Immature natural killer cell (primary cell): ENCODE measurements around the gene ECPAS. TPM values are rescaled to one million over a fixed set of nuclear protein-coding genes. Genes with fewer than 3 reads are reported as not detected.
A peak's percentile ranks its signal among the peaks of the same experiment; 100 is the strongest.
"Not testable (repeated sequence)": the region's sequence is repeated elsewhere in the genome, so short reads cannot be mapped to it uniquely, and the experiment has no call there.

Experiments used
- DNase-seq, 3 donors: peaks; one replicate each; pipeline ENCODE4 v3.0.0; 2022; ENCODE audit warnings: mixed read lengths in 1 of 3
- H3K27ac Mint-ChIP-seq, 6 donors: one replicate each; pipeline ENCODE4 v1.8.0; 2020; ENCODE audit warnings: mixed read lengths in 6 of 6, mild to moderate bottlenecking in 5 of 6, inconsistent platforms in 4 of 6, moderate library complexity in 3 of 6
- H3K27me3 Mint-ChIP-seq, 3 donors: one replicate each; pipeline ENCODE4 v1.8.0; 2020 to 2021; ENCODE audit warnings: low read depth in 3 of 3, mild to moderate bottlenecking in 3 of 3, mixed read lengths in 3 of 3, moderate library complexity in 3 of 3, inconsistent platforms in 1 of 3
- H3K36me3 Mint-ChIP-seq, 3 donors: one replicate each; pipeline ENCODE4 v1.8.0; 2020; ENCODE audit warnings: mixed read lengths in 3 of 3, inconsistent platforms in 2 of 3, mild to moderate bottlenecking in 2 of 3
- H3K4me1 Mint-ChIP-seq, 2 donors: one replicate each; pipeline ENCODE4 v1.8.0; 2020; ENCODE audit warnings: inconsistent platforms in 2 of 2, mild to moderate bottlenecking in 2 of 2, mixed read lengths in 2 of 2, moderate library complexity in 1 of 2
- H3K4me3 Mint-ChIP-seq, 5 donors: one replicate each; pipeline ENCODE4 v1.8.0; 2020; ENCODE audit warnings: mild to moderate bottlenecking in 5 of 5, mixed read lengths in 5 of 5, inconsistent platforms in 3 of 5, moderate library complexity in 3 of 5
- H3K9me3 Mint-ChIP-seq, 6 donors: one replicate each; pipeline ENCODE4 v1.8.0; 2020; ENCODE audit warnings: mild to moderate bottlenecking in 6 of 6, mixed read lengths in 6 of 6, inconsistent platforms in 4 of 6, moderate library complexity in 3 of 6
- polyA plus RNA-seq, 3 donors: library from polyadenylated mRNA; unstranded; fragments of 300-500 nt; fragmentation: Illumina TruSeq; gene quantifications; one replicate each; pipeline ENCODE4 v1.2.3, GENCODE V29; 2021

Gene ECPAS
- polyA plus RNA-seq, 3 donors from 2014 or later = 7.0 to 12.6 (median 10.4) TPM

DNA sequence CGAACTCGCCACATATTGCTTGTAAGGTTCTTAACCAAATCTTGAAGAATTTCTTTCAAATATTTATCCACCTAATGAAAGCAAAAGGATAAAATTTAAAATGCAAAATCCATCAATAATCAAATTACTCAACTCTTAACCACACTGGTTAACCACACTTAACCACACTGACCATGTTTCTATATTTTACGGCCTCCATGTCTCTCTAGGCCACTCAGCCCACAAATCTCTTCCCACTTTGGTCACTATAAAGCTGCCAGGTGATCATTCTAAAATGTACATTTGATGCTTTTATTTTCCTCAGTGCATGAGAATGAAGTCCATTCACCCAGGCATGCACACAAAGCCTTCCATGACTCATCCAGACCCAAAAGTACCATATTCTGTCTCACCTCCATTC, 97.8 kb downstream of the ECPAS start:
- DNase-seq = no peak
- Mint-ChIP-seq H3K36me3 (peaks cover 25 to 34% (median 33%) of the 10 kb centered on the region in 3 donors), H3K4me3 (no peak overlapping the region), H3K4me1 (no peaks in the 10 kb centered on the region), H3K27ac (no peak overlapping the region), H3K27me3 (peaks cover 0 to 1% (median 0%) of the 10 kb centered on the region in 3 donors), H3K9me3 (no peaks in the 10 kb centered on the region)

- Mint-ChIP-seq H3K27me3 (peaks cover 0 to 1% (median 0%) of the 10 kb centered on the region in 3 donors), H3K9me3 (no peaks in the 10 kb centered on the region), H3K36me3 (peaks cover 36 to 50% (median 48%) of the 10 kb centered on the region in 3 donors), H3K4me1 (no peaks in the 10 kb centered on the region), H3K27ac (no peak overlapping the region), H3K4me3 (no peak overlapping the region)
- no peak for DNase-seq
These were observed 103.2 kb downstream of the ECPAS start for GRCh38 chr9:111381006-111381405.

GRCh38 chr9:111375817-111376564, 108.2 kb downstream of the ECPAS start:
- peaks cover 0 to 3% (median 0%) of the 10 kb centered on the region in 3 donors for H3K27me3 Mint-ChIP-seq
- peaks cover 38 to 69% (median 42%) of the 10 kb centered on the region in 3 donors for H3K36me3 Mint-ChIP-seq
- no peaks in the 10 kb centered on the region for H3K4me1 Mint-ChIP-seq
- DNase-seq = no peak
- H3K27ac Mint-ChIP-seq = no peak overlapping the region
- H3K4me3 Mint-ChIP-seq = no peak overlapping the region
- H3K9me3 Mint-ChIP-seq = no peaks in the 10 kb centered on the region

GRCh38 chr9:111375062-111375461, 109.1 kb downstream of the ECPAS start:
- H3K4me1 Mint-ChIP-seq = no peaks in the 10 kb centered on the region
- no peak overlapping the region for H3K27ac Mint-ChIP-seq
- peaks cover 0 to 3% (median 0%) of the 10 kb centered on the region in 3 donors for H3K27me3 Mint-ChIP-seq
- no peak overlapping the region for H3K4me3 Mint-ChIP-seq
- no peaks in the 10 kb centered on the region for H3K9me3 Mint-ChIP-seq
- no peak for DNase-seq
- peaks cover 41 to 74% (median 45%) of the 10 kb centered on the region in 3 donors for H3K36me3 Mint-ChIP-seq

GRCh38 chr9:111372297-111372696, 111.9 kb downstream of the ECPAS start:
- Mint-ChIP-seq H3K36me3 (peaks cover 52 to 86% (median 56%) of the 10 kb centered on the region in 3 donors), H3K27me3 (peaks cover 0 to 3% (median 0%) of the 10 kb centered on the region in 3 donors)

DNA sequence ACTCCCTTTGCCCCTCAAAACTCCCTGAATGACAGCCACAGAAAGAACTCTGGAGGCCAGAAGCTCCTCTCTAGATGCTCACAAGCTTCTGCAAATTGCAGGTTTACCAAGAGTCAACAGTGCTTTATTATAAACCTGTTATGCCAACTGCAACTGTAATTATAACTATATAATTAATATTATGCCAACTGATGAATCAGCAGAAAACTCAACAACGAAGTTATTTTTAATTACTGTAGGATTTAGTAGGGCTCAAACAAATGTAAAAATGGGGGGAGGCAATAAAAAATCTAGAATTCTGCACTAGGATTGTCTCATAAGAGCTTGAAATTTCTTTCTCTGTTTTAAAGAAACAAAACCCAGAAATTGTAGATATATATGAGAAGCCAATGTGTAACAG, 117.2 kb downstream of the ECPAS start:
- Mint-ChIP-seq H3K9me3 (no peaks in the 10 kb centered on the region), H3K4me1 (no peaks in the 10 kb centered on the region), H3K4me3 (no peak overlapping the region), H3K36me3 (peaks cover 51 to 78% (median 70%) of the 10 kb centered on the region in 3 donors), H3K27ac (no peak overlapping the region), H3K27me3 (no peaks in the 10 kb centered on the region)
- DNase-seq = no peak

More at GRCh38 chr9:111372297-111372696, 111.9 kb downstream of the ECPAS start:
- no peak for DNase-seq
- no peaks in the 10 kb centered on the region for H3K4me1 Mint-ChIP-seq
- H3K9me3 Mint-ChIP-seq = no peaks in the 10 kb centered on the region
- no peak overlapping the region for H3K4me3 Mint-ChIP-seq
- H3K27ac Mint-ChIP-seq = no peak overlapping the region

DNA sequence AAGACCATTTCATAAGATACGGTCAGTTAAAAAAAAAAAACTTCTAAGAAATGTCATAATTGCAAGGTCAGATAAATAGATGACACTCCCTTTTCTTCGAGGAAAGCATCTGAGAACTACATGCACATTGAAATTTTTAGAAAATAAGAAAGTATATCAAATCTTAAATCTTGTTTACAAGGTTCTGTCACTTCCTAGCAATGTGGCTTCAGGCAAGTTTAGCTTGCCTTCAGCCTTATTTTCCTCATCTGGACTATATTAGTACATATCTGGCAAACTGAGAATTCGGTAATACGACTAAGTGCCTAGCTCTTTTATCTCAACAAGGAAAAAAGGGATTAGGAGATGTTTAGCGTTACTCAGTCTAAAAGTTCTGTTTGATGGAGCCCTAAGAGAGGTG, 121.7 kb downstream of the ECPAS start:
- Mint-ChIP-seq H3K9me3 (no peaks in the 10 kb centered on the region), H3K4me3 (no peak overlapping the region), H3K27ac (no peak overlapping the region), H3K36me3 (peaks cover 29 to 51% (median 42%) of the 10 kb centered on the region in 3 donors), H3K27me3 (peaks cover 0 to 2% (median 0%) of the 10 kb centered on the region in 3 donors), H3K4me1 (no peaks in the 10 kb centered on the region)
- no peak for DNase-seq

DNA sequence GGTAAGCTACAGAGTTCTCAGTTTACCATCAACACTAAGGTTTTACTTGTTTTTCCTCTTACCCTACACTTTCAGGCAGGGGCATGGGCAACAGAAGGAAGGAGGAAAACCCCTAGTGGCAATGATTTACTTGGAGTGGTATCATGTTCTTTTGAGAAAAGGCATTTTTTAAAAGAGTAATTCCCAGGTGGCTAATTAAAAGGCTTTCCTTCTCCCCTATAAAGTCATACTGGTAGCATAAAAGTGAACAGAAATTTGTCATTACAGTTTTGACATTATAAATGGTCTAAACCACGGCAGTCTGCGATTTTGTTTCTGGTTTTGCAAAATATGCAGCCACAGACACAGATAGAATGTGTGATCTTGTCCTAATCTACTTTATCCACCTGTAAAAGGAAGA, 123.3 kb downstream of the ECPAS start:
- peaks cover 29 to 36% (median 34%) of the 10 kb centered on the region in 3 donors for H3K36me3 Mint-ChIP-seq
- peak overlapping the region in 1 of 6 donors; percentile 35 for H3K27ac Mint-ChIP-seq
- peaks cover 0 to 2% (median 0%) of the 10 kb centered on the region in 3 donors for H3K27me3 Mint-ChIP-seq

DNA sequence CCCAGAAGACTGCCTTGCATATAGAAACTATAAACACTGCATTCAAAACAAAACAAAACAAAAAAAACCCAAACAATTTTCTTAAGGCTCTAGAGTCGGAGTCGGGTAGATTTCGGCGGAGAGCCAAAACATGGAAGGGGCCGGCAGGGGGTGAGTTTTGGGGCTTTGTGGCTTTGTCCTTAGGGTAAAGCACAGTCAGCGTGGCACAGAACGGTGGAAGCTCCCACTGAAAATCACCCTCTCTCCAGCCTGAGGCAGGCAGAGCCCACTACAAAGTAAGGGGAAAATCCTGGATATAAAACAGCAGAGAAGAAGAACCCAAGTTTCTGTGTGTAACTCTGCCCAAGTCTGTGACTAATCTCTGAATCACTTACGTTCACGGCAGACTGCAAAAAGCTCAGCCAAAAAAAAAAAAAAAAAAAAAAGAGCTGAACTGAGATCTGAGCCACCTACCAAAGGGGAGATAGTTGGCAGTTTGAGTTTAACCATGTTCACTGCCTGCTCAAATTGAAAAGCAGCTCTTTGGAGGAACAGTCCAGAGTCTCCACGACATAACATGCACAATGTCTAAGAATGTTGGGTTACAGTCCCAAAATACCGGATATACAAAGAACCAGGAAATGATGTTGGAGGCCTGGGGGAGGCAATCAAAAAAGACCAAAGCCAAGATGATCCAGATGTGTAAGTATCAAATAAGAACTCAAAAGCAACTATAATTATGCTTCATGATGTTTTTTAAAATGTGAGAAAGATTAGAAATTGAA, 127.5 kb downstream of the ECPAS start:
- peak overlapping the region in 2 of 6 donors; percentile 55 to 64 for H3K27ac Mint-ChIP-seq
- no peak for DNase-seq
- no peaks in the 10 kb centered on the region for H3K9me3 Mint-ChIP-seq
- no peaks in the 10 kb centered on the region for H3K4me1 Mint-ChIP-seq
- peaks cover 3 to 11% (median 11%) of the 10 kb centered on the region in 3 donors for H3K36me3 Mint-ChIP-seq
- no peak overlapping the region for H3K4me3 Mint-ChIP-seq
- H3K27me3 Mint-ChIP-seq = peaks cover 0 to 2% (median 0%) of the 10 kb centered on the region in 3 donors

More for the DNA sequence above, 123.3 kb downstream of the ECPAS start:
- H3K9me3 Mint-ChIP-seq = no peaks in the 10 kb centered on the region
- H3K4me1 Mint-ChIP-seq = no peaks in the 10 kb centered on the region
- no peak overlapping the region for H3K4me3 Mint-ChIP-seq
- DNase-seq = no peak

DNA sequence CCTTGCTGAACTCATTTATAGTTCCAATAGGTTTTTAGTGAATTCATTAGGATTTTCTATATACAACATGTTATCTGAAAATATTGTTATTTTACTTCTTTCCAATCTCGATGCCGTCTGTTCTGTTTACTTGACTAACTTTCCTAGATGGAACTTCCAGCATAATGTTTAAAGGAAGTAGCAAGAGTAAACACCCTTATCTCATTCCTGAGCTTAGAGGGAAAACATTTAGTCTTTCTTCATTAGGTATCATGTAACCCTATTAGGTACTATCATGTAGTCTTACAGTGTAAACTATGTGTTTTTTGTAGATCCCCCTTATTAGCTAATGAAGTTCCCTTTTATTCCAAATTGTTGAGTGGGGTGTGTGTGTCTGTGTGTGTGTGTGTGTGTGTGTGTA, 131.6 kb downstream of the ECPAS start:
- no peak overlapping the region for H3K27ac Mint-ChIP-seq

DNA sequence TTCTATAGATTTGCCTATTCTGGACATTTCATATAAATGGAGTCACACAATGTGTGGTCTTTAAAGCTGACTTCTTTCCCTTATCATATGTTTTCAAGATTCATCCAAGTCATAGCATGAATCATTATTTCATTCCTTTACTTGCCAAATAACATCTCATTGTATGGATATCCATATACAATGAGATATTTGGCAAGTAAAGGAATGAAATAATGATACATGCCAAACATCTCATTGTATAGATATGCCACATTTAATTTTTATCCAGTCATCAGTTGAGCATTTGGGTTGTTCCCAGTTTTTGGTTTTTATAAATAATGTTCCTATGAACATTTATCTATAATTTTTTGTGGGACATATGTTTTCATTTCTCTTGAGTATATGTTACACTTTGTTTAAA, 133.6 kb downstream of the ECPAS start:
- H3K27ac Mint-ChIP-seq = no peak overlapping the region
- H3K27me3 Mint-ChIP-seq = peaks cover 0 to 4% (median 2%) of the 10 kb centered on the region in 3 donors
- H3K9me3 Mint-ChIP-seq = peaks cover 0 to 4% (median 0%) of the 10 kb centered on the region in 6 donors
- no peak overlapping the region for H3K4me3 Mint-ChIP-seq
- DNase-seq = no peak
- H3K4me1 Mint-ChIP-seq = no peaks in the 10 kb centered on the region
- H3K36me3 Mint-ChIP-seq = no peaks in the 10 kb centered on the region

More for the DNA sequence above, 131.6 kb downstream of the ECPAS start:
- Mint-ChIP-seq H3K9me3 (peaks cover 0 to 4% (median 0%) of the 10 kb centered on the region in 6 donors), H3K4me3 (no peak overlapping the region), H3K36me3 (no peaks in the 10 kb centered on the region), H3K4me1 (no peaks in the 10 kb centered on the region), H3K27me3 (peaks cover 0 to 2% (median 2%) of the 10 kb centered on the region in 3 donors)
- DNase-seq = no peak

DNA sequence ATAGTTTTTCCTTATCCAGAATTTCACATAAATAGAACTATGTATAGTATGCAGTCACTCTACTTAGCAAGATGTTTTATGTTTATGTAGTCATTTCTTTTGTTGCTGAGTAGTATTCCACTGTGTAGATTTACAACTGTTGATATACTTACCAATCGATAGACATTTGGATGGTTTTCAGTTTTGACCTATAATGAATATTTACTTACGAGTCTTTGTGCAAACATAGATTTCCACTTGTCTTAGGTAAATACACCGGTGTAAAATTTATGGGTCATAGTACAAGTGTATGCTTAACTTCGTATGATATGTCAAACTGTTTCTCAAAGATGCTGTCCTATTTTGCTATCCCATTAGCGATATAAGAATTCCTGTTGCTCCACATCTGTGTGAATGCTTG, 134.4 kb downstream of the ECPAS start:
- Mint-ChIP-seq H3K4me1 (no peaks in the 10 kb centered on the region), H3K4me3 (no peak overlapping the region), H3K36me3 (no peaks in the 10 kb centered on the region), H3K9me3 (peaks cover 0 to 4% (median 0%) of the 10 kb centered on the region in 6 donors), H3K27me3 (peaks cover 0 to 4% (median 2%) of the 10 kb centered on the region in 3 donors), H3K27ac (no peak overlapping the region)
- no peak for DNase-seq

DNA sequence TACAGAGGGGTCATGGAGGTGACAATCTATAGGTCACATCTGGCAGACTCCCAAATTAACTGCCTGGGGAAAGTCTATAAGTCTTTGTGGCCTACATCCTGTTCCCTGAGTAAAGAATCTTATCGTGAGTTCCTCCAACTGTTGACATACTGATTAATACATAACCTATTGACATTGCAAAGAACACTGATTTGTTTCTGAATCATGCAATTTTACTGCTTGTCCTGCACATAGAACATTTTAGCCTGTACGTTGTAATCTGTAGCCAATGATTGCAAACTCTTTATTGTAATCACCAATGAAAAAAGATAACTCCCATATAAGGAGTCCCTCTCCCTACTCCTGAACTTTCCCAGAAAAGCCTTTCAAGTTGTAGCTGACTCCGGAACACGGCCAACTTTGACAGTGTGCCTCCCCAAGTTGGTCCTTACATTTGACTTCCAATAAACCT, 135.3 kb downstream of the ECPAS start:
- peaks cover 0 to 8% (median 2%) of the 10 kb centered on the region in 3 donors for H3K27me3 Mint-ChIP-seq
- no peaks in the 10 kb centered on the region for H3K4me1 Mint-ChIP-seq
- H3K4me3 Mint-ChIP-seq = no peak overlapping the region
- H3K36me3 Mint-ChIP-seq = no peaks in the 10 kb centered on the region
- H3K27ac Mint-ChIP-seq = no peak overlapping the region
- H3K9me3 Mint-ChIP-seq = peaks cover 0 to 4% (median 0%) of the 10 kb centered on the region in 6 donors
- DNase-seq = no peak

GRCh38 chr9:111334318-111334863, 149.8 kb downstream of the ECPAS start:
- not testable (repeated sequence) for H3K36me3 Mint-ChIP-seq, H3K9me3 Mint-ChIP-seq, H3K27me3 Mint-ChIP-seq, DNase-seq, H3K27ac Mint-ChIP-seq, H3K4me3 Mint-ChIP-seq
- peaks cover 8 to 19% of the 10 kb centered on the region in 2 donors for H3K4me1 Mint-ChIP-seq
